IMR-90 (cell line): ENCODE measurements around the gene ABCC9. TPM values are rescaled to one million over a fixed set of nuclear protein-coding genes. Genes with fewer than 3 reads are reported as not detected.

ENCODE experiments used
- ATAC-seq: fragments of 200-7000 bp; cut with Tn5 transposase; 2 replicates; pipeline ENCODE4 v1.9.1; 2020; ENCODE audit warnings: low read depth, mild to moderate bottlenecking, moderate library complexity
- BruUV-seq: library from RNA; stranded (reverse); fragments of 400-500 nt; replicated peaks from 2 replicates; lab custom pipeline; 2021; lab: Mats Ljungman, UMichigan
- CTCF ChIA-PET: fragments of 300-600 bp; formaldehyde crosslinking; extraction: SDS; loops from one replicate; lab custom pipeline; 2021; ENCODE audit warnings: antibody characterized with exemption; lab: Yijun Ruan, JAX
- POLR2A ChIA-PET: fragments of 300-600 bp; sonication (Branson Sonifier 250); formaldehyde crosslinking; loops from one replicate; lab custom pipeline; 2022; ENCODE audit warnings: antibody characterized with exemption; ENCODE audit not compliant: unreplicated experiment; lab: Charles Lee
- DNase-seq: peaks from one replicate; pipeline ENCODE4 v3.0.0; 2013
- H2AFZ ChIP-seq: replicated peaks from 2 replicates; pipeline ENCODE3; 2013; ENCODE audit warnings: low read length, mild to moderate bottlenecking; ENCODE audit not compliant: poor library complexity
- H2AK5ac ChIP-seq: 2 replicates; pipeline ENCODE4 v1.6.1; 2013; ENCODE audit warnings: low read depth, low read length, inconsistent platforms
- H2AK9ac ChIP-seq: replicated peaks from 2 replicates; pipeline ENCODE3; 2013; ENCODE audit warnings: mild to moderate bottlenecking, low read depth, low read length, moderate library complexity; ENCODE audit not compliant: poor library complexity
- H2BK120ac ChIP-seq: 2 replicates; pipeline ENCODE4 v1.6.1; 2013; ENCODE audit warnings: low read depth, low read length, inconsistent platforms
- H2BK15ac ChIP-seq: 3 replicates; pipeline ENCODE4 v1.6.1; 2013; ENCODE audit warnings: low read depth, low read length, inconsistent platforms
- H2BK20ac ChIP-seq: 2 replicates; pipeline ENCODE4 v1.6.1; 2013; ENCODE audit warnings: low read depth, mild to moderate bottlenecking, inconsistent platforms, low read length, moderate library complexity
- H2BK5ac ChIP-seq: 2 replicates; pipeline ENCODE4 v1.6.1; 2013; ENCODE audit warnings: mild to moderate bottlenecking, low read depth, low read length, inconsistent platforms; ENCODE audit not compliant: poor library complexity, severe bottlenecking
- H3K14ac ChIP-seq: replicated peaks from 2 replicates; pipeline ENCODE4 v1.6.1; 2013; ENCODE audit warnings: low read depth, low read length, inconsistent platforms
- H3K18ac ChIP-seq: 2 replicates; pipeline ENCODE4 v1.6.1; 2013; ENCODE audit warnings: low read depth, low read length, control low read depth
- H3K23ac ChIP-seq: 2 replicates; pipeline ENCODE4 v1.6.1; 2013; ENCODE audit warnings: low read depth, low read length, inconsistent platforms
- H3K27ac ChIP-seq: 2 replicates; pipeline ENCODE4 v1.5.1; 2013; ENCODE audit warnings: mild to moderate bottlenecking, control low read depth, low read length; ENCODE audit not compliant: insufficient read depth
- H3K27me3 ChIP-seq: 2 replicates; pipeline ENCODE4 v1.6.1; 2013; ENCODE audit warnings: low read length; ENCODE audit not compliant: control insufficient read depth, insufficient read depth
- H3K36me3 ChIP-seq: 2 replicates; pipeline ENCODE4 v1.6.1; 2013; ENCODE audit warnings: low read length, mixed read lengths; ENCODE audit not compliant: control insufficient read depth, insufficient read depth
- H3K4ac ChIP-seq: 2 replicates; pipeline ENCODE4 v1.6.1; 2013; ENCODE audit warnings: low read depth, low read length, inconsistent platforms
- H3K4me1 ChIP-seq: 2 replicates; pipeline ENCODE4 v1.6.1; 2013; ENCODE audit warnings: low read length, mixed read lengths; ENCODE audit not compliant: control insufficient read depth, insufficient read depth
- H3K4me2 ChIP-seq: 2 replicates; pipeline ENCODE4 v1.6.1; 2013; ENCODE audit warnings: low read depth, mild to moderate bottlenecking, control low read depth, low read length, moderate library complexity
- H3K4me3 ChIP-seq: 2 replicates; pipeline ENCODE4 v1.5.1; 2013; ENCODE audit warnings: low read depth, mild to moderate bottlenecking, control low read depth, low read length, moderate library complexity; ENCODE audit not compliant: insufficient read depth
- H3K56ac ChIP-seq: 2 replicates; pipeline ENCODE4 v1.6.1; 2013; ENCODE audit warnings: low read length, inconsistent platforms; ENCODE audit not compliant: insufficient read depth; ENCODE audit errors: extremely low read depth
- H3K79me1 ChIP-seq, 2 experiments: 2 replicates each; pipeline ENCODE4 v1.6.1; 2013; ENCODE audit warnings: low read length in 2 of 2, inconsistent platforms in 1 of 2, low read depth in 1 of 2
- H3K9ac ChIP-seq: 2 replicates; pipeline ENCODE4 v1.6.1; 2013; ENCODE audit warnings: low read depth, low read length, control low read depth
- H3K9me1 ChIP-seq: 2 replicates; pipeline ENCODE4 v1.6.1; 2013; ENCODE audit warnings: low read length, inconsistent platforms; ENCODE audit not compliant: insufficient read depth
- H3K9me3 ChIP-seq: 2 replicates; pipeline ENCODE4 v1.6.1; 2013; ENCODE audit warnings: low read length; ENCODE audit not compliant: control insufficient read depth, insufficient read depth
- H4K20me1 ChIP-seq: 2 replicates; pipeline ENCODE4 v1.6.1; 2013; ENCODE audit warnings: low read length, inconsistent platforms; ENCODE audit not compliant: insufficient read depth
- H4K5ac ChIP-seq: 2 replicates; pipeline ENCODE4 v1.6.1; 2013; ENCODE audit warnings: mild to moderate bottlenecking, low read depth, low read length, control low read depth
- H4K8ac ChIP-seq, 2 experiments: 2 replicates each; pipeline ENCODE4 v1.6.1; 2013; ENCODE audit warnings: low read depth in 2 of 2, low read length in 2 of 2, control low read depth in 1 of 2, inconsistent platforms in 1 of 2
- H4K91ac ChIP-seq: 2 replicates; pipeline ENCODE4 v1.6.1; 2013; ENCODE audit warnings: low read depth, low read length, inconsistent platforms; ENCODE audit not compliant: insufficient read depth
- BHLHE40 ChIP-seq: fragments of 150-350 bp; IDR thresholded peaks from 2 replicates; pipeline ENCODE4 v1.6.1; 2016; ENCODE audit warnings: mild to moderate bottlenecking, low read depth, low read length
- CEBPB ChIP-seq: IDR thresholded peaks from 2 replicates; pipeline ENCODE4 v1.6.1; 2012; ENCODE audit warnings: low read depth, low read length, improper control_type of control experiment
- CTCF ChIP-seq: conservative IDR thresholded peaks from 2 replicates; pipeline ENCODE4 v1.5.1; 2012; ENCODE audit warnings: mild to moderate bottlenecking, low read depth, low read length, improper control_type of control experiment
- MAFK ChIP-seq: IDR thresholded peaks from 2 replicates; pipeline ENCODE4 v1.6.1; 2012; ENCODE audit warnings: low read depth, low read length, improper control_type of control experiment
- MAZ ChIP-seq: IDR thresholded peaks from 2 replicates; pipeline ENCODE4 v1.6.1; 2012; ENCODE audit warnings: low read depth, mild to moderate bottlenecking, low read length, improper control_type of control experiment, moderate library complexity, borderline replicate concordance
- NFE2L2 ChIP-seq: fragments of 150-350 bp; IDR thresholded peaks from 2 replicates; pipeline ENCODE4 v1.6.1; 2016; ENCODE audit warnings: low read depth, mild to moderate bottlenecking, low read length
- POLR2A ChIP-seq: IDR thresholded peaks from 2 replicates; pipeline ENCODE4 v1.6.1; 2012; ENCODE audit warnings: mild to moderate bottlenecking, low read depth, low read length
- RFX5 ChIP-seq: IDR thresholded peaks from 2 replicates; pipeline ENCODE4 v1.8.0; 2012; ENCODE audit warnings: low read depth, mild to moderate bottlenecking, low read length, moderate library complexity
- SMC3 ChIP-seq: fragments of 150-350 bp; IDR thresholded peaks from 2 replicates; pipeline ENCODE4 v1.6.1; 2016; ENCODE audit warnings: low read depth, mild to moderate bottlenecking, antibody characterized with exemption, low read length, moderate library complexity
- WGBS, 2 experiments: methylation state at CpG; one replicate each; pipeline versions ENCODE4 v1.1.5 to v1.1.7; 2013; ENCODE audit warnings: missing lambda C conversion rate in 2 of 2; ENCODE audit not compliant: insufficient read length in 1 of 2; ENCODE audit errors: extremely low coverage in 2 of 2; 5-methylcytosine and 5-hydroxymethylcytosine counted together
- dilution Hi-C: fragments of 300-500 bp; cut with HindIII; formaldehyde crosslinking; loops from one replicate; pipeline ENCODE4 v1.14.3; 2018; ENCODE audit warnings: low sequenced_read_pairs; ENCODE audit not compliant: unreplicated experiment
- in situ Hi-C: fragments of 300-500 bp; cut with MboI; formaldehyde crosslinking; loops from 3 replicates; pipeline ENCODE4 v1.14.3; 2019; ENCODE audit warnings: low sequenced_read_pairs, inconsistent platforms, mixed read lengths
- intact Hi-C: fragments of 100-400 bp; cut with micrococcal nuclease; formaldehyde crosslinking; loops from 2 replicates; pipeline ENCODE4 v1.10.0; 2022
- polyA plus RNA-seq, 3 experiments: library from polyadenylated mRNA; depleted of rRNA; stranded (reverse); fragments of >200 nt; gene quantifications; 2 replicates each; pipeline ENCODE4 v1.2.3, GENCODE V29; 2012; ENCODE audit warnings: low replicate concordance in 1 of 3
- total RNA-seq: library from RNA; depleted of rRNA; stranded (reverse); fragments of >200 nt; gene quantifications from 2 replicates; pipeline ENCODE4 v1.2.3, GENCODE V29; 2012
- TF ChIP-seq, protein P1 (sequence below): fragments of 150-350 bp; IDR thresholded peaks from 2 replicates; pipeline ENCODE4 v1.6.1; 2016; ENCODE audit warnings: low read depth, mild to moderate bottlenecking, low read length, moderate library complexity, borderline replicate concordance

The ABCC9 gene
- total and polyA plus RNA-seq, 2 of the 4 experiments (the other 2 are of a cell fraction) = 1.2 to 6.6 TPM

- TF ChIP-seq BHLHE40 (no peak), CTCF (no peak), CEBPB (no peak), NFE2L2 (no peak), SMC3 (no peak), RFX5 (no peak), MAFK (no peak), POLR2A (no peak), MAZ (no peak)
- TF ChIP-seq, protein P1, sequence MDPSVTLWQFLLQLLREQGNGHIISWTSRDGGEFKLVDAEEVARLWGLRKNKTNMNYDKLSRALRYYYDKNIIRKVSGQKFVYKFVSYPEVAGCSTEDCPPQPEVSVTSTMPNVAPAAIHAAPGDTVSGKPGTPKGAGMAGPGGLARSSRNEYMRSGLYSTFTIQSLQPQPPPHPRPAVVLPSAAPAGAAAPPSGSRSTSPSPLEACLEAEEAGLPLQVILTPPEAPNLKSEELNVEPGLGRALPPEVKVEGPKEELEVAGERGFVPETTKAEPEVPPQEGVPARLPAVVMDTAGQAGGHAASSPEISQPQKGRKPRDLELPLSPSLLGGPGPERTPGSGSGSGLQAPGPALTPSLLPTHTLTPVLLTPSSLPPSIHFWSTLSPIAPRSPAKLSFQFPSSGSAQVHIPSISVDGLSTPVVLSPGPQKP = no peak
- Histone ChIP-seq H4K5ac (no peak overlapping the region), H3K14ac (no peak overlapping the region), H4K91ac (no peak overlapping the region), H3K4me1 (no peaks in the 10 kb centered on the region), H4K20me1 (no peaks in the 10 kb centered on the region), H3K4me3 (no peak overlapping the region), H2AK9ac (no peak overlapping the region), H3K9ac (no peak overlapping the region), H3K4ac (no peak overlapping the region), H3K27ac (no peak overlapping the region), H3K27me3 (no peaks in the 10 kb centered on the region), H4K8ac (no peak overlapping the region), H3K79me1 (no peaks in the 10 kb centered on the region), H3K4me2 (no peak overlapping the region), H2BK120ac (no peak overlapping the region), H3K23ac (no peak overlapping the region), H2BK20ac (no peak overlapping the region), H2AFZ (no peak overlapping the region), H2AK5ac (no peak overlapping the region), H3K9me1 (no peaks in the 10 kb centered on the region), H2BK5ac (no peak overlapping the region), H3K36me3 (no peaks in the 10 kb centered on the region), H3K18ac (no peak overlapping the region), H2BK15ac (no peak overlapping the region), H3K9me3 (no peaks in the 10 kb centered on the region), H3K56ac (no peak overlapping the region)
- POLR2A ChIA-PET = no interaction called here
- ATAC-seq = no peak
- CTCF ChIA-PET = no interaction called here
- no peak for DNase-seq
- in situ Hi-C loops (no loop called here), dilution Hi-C loops (no loop called here), intact Hi-C loops (no loop called here)
- 100% methylated on average over 1 of the region's 3 CpGs; no CpG with 5 or more reads in 1 of the 2 experiments for WGBS, 2 experiments
- BruUV-seq = no TSS peak
Observed at GRCh38 chr12:21786041-21786531, 155.1 kb downstream of the ABCC9 start.
